Liver (tissue), 9 donors: ENCODE measurements around the gene ABHD12B. TPM values are rescaled to one million over a fixed set of nuclear protein-coding genes. Genes with fewer than 3 reads are reported as not detected.

Experiments
- DNase-seq: peaks from one replicate; pipeline ENCODE4 v3.0.0-alpha.2; 2017; ENCODE audit warnings: low spot score
- H3K27ac ChIP-seq, 2 donors: one replicate each; pipeline ENCODE4 v1.7.0; 2013; ENCODE audit warnings: inconsistent platforms in 2 of 2, low read length in 2 of 2, control low read depth in 1 of 2, low read depth in 1 of 2, mild to moderate bottlenecking in 1 of 2
- H3K27me3 ChIP-seq, 4 donors: one replicate each; pipeline versions ENCODE4 v1.6.1 to v1.7.0; 2013; ENCODE audit warnings: low read length in 3 of 4, inconsistent platforms in 1 of 4, mild to moderate bottlenecking in 1 of 4, moderate library complexity in 1 of 4; ENCODE audit not compliant: control insufficient read depth in 4 of 4, insufficient read depth in 4 of 4
- H3K36me3 ChIP-seq, 4 donors: one replicate each; pipeline versions ENCODE4 v1.6.1 to v1.7.0; 2013; ENCODE audit warnings: low read length in 3 of 4, mild to moderate bottlenecking in 3 of 4, low read depth in 1 of 4, moderate library complexity in 1 of 4; ENCODE audit not compliant: control insufficient read depth in 4 of 4, insufficient read depth in 3 of 4
- H3K4me1 ChIP-seq, 4 donors: one replicate each; pipeline versions ENCODE4 v1.6.1 to v1.7.0; 2013; ENCODE audit warnings: low read length in 3 of 4, mild to moderate bottlenecking in 3 of 4, moderate library complexity in 1 of 4; ENCODE audit not compliant: control insufficient read depth in 4 of 4, insufficient read depth in 4 of 4
- H3K4me3 ChIP-seq, 3 donors: one replicate each; pipeline versions ENCODE4 v1.6.1 to v1.7.0; 2013; ENCODE audit warnings: low read length in 3 of 3, control low read depth in 1 of 3, low read depth in 1 of 3, mild to moderate bottlenecking in 1 of 3
- H3K9ac ChIP-seq, 2 donors: one replicate each; pipeline ENCODE4 v1.7.0; 2013; ENCODE audit warnings: low read length in 2 of 2, mild to moderate bottlenecking in 2 of 2, moderate library complexity in 2 of 2, control low read depth in 1 of 2, low read depth in 1 of 2
- H3K9me3 ChIP-seq, 4 donors: one replicate each; pipeline versions ENCODE4 v1.6.1 to v1.7.0; 2013; ENCODE audit warnings: low read length in 3 of 4; ENCODE audit not compliant: control insufficient read depth in 4 of 4
- ATF3 ChIP-seq: IDR thresholded peaks from 2 replicates; pipeline ENCODE4 v1.6.1; 2016; ENCODE audit warnings: antibody characterized with exemption
- CTCF ChIP-seq: fragments of 150-350 bp; IDR thresholded peaks from 2 replicates; pipeline ENCODE4 v1.5.1; 2017; ENCODE audit warnings: improper control_type of control experiment, low read depth, low read length; ENCODE audit not compliant: missing input control
- EGR1 ChIP-seq, 2 donors: IDR thresholded peaks; 2 replicates each; pipeline ENCODE4 v1.6.1; 2016 to 2018; ENCODE audit warnings: antibody characterized with exemption in 2 of 2, low read depth in 2 of 2
- FOXA1 ChIP-seq: IDR thresholded peaks from 2 replicates; pipeline ENCODE4 v1.6.1; 2016; ENCODE audit warnings: antibody characterized with exemption
- FOXA2 ChIP-seq: IDR thresholded peaks from 2 replicates; pipeline ENCODE4 v1.6.1; 2016; ENCODE audit warnings: antibody characterized with exemption
- GABPA ChIP-seq, 2 donors: IDR thresholded peaks in 1 of 2; conservative IDR thresholded peaks in 1 of 2; 2 replicates each; pipeline ENCODE4 v1.6.1; 2016; ENCODE audit warnings: antibody characterized with exemption in 2 of 2, mild to moderate bottlenecking in 1 of 2, moderate library complexity in 1 of 2
- HNF4A ChIP-seq, 2 donors: conservative IDR thresholded peaks; 2 replicates each; pipeline ENCODE4 v1.6.1; 2016; ENCODE audit warnings: antibody characterized with exemption in 2 of 2, mild to moderate bottlenecking in 2 of 2
- HNF4G ChIP-seq: IDR thresholded peaks from 2 replicates; pipeline ENCODE4 v1.6.1; 2016; ENCODE audit warnings: antibody characterized with exemption
- JUND ChIP-seq, 2 donors: IDR thresholded peaks; 2 replicates each; pipeline ENCODE4 v1.6.1; 2016; ENCODE audit warnings: antibody characterized with exemption in 2 of 2
- MAX ChIP-seq: IDR thresholded peaks from 2 replicates; pipeline ENCODE4 v1.6.1; 2016; ENCODE audit warnings: antibody characterized with exemption
- NR2F2 ChIP-seq: IDR thresholded peaks from 2 replicates; pipeline ENCODE4 v1.6.1; 2016; ENCODE audit warnings: antibody characterized with exemption
- RAD21 ChIP-seq, 2 donors: IDR thresholded peaks; 2 replicates each; pipeline ENCODE4 v1.6.1; 2016; ENCODE audit warnings: antibody characterized with exemption in 2 of 2, mild to moderate bottlenecking in 2 of 2
- REST ChIP-seq: IDR thresholded peaks from 2 replicates; pipeline ENCODE4 v1.6.1; 2016; ENCODE audit warnings: antibody characterized with exemption, mild to moderate bottlenecking
- RXRA ChIP-seq, 2 donors: IDR thresholded peaks; 2 replicates each; pipeline ENCODE4 v1.6.1; 2017 to 2018; ENCODE audit warnings: antibody characterized with exemption in 2 of 2, mild to moderate bottlenecking in 1 of 2
- SP1 ChIP-seq: IDR thresholded peaks from 2 replicates; pipeline ENCODE4 v1.6.1; 2018; ENCODE audit warnings: antibody characterized with exemption, mild to moderate bottlenecking
- TAF1 ChIP-seq: conservative IDR thresholded peaks from 2 replicates; pipeline ENCODE4 v1.6.1; 2016; ENCODE audit warnings: antibody characterized with exemption, mild to moderate bottlenecking
- YY1 ChIP-seq: IDR thresholded peaks from 2 replicates; pipeline ENCODE4 v1.6.1; 2016; ENCODE audit warnings: antibody characterized with exemption, mild to moderate bottlenecking
- ZBTB33 ChIP-seq: IDR thresholded peaks from 2 replicates; pipeline ENCODE4 v1.6.1; 2016; ENCODE audit warnings: antibody characterized with exemption
- WGBS: extraction: QIAGEN DNeasy Blood & Tissue Kit; methylation state at CpG from one replicate; pipeline ENCODE4 v1.1.7; 2013; 5-methylcytosine and 5-hydroxymethylcytosine counted together
- polyA plus RNA-seq, 2 donors: library from polyadenylated mRNA; stranded (reverse) in 1 of 2; unstranded in 1 of 2; fragments of 200-250 nt in 1 of 2; fragments of >200 nt in 1 of 2; fragmentation: Nextera tagmentation in 1 of 2; extraction: Ambion mirVana in 1 of 2; gene quantifications; one replicate each; pipeline versions ENCODE4 v1.2.1 to v1.2.3, GENCODE V29; 2013 to 2015
- total RNA-seq, 2 donors: library from RNA; depleted of rRNA; stranded (reverse); fragments of >200 nt; gene quantifications; one replicate each; pipeline ENCODE4 v1.2.3, GENCODE V29; 2014
- donor health status: healthy.
- donor health status: healthy.
- donor health status: healthy.
- donor health status: healthy.
- donor health status: healthy.

The ABHD12B gene
- total and polyA plus RNA-seq, 4 donors = 0.09 to 0.58 TPM; not detected in 2

- Histone ChIP-seq H3K9me3 (no peaks in the 10 kb centered on the region), H3K9ac (no peak overlapping the region), H3K4me1 (no peaks in the 10 kb centered on the region), H3K27ac (no peak overlapping the region), H3K27me3 (no peaks in the 10 kb centered on the region), H3K36me3 (no peaks in the 10 kb centered on the region), H3K4me3 (no peak overlapping the region)
- TF ChIP-seq RAD21 (IDR thresholded peaks at IDR 0.05) (no peak), YY1 (no peak), EGR1 (IDR thresholded peaks at IDR 0.05; ENCODE audit: low read depth in 2 of 2) (no peak), ZBTB33 (no peak), SP1 (no peak), CTCF (no peak), HNF4G (no peak), TAF1 (no peak), NR2F2 (no peak), HNF4A (conservative IDR thresholded peaks at IDR 0.05) (no peak), RXRA (IDR thresholded peaks at IDR 0.05) (no peak), REST (no peak), MAX (no peak), JUND (IDR thresholded peaks at IDR 0.05) (no peak), ATF3 (no peak), FOXA1 (no peak), FOXA2 (no peak), GABPA (IDR thresholded peaks at IDR 0.05 in 1 of 2, conservative IDR thresholded peaks at IDR 0.05 in 1 of 2) (no peak)
- no peak for DNase-seq
- WGBS = 97% methylated on average over 2 of the region's 2 CpGs
These were observed 27.5 kb upstream of the ABHD12B start for GRCh38 chr14:50844391-50844790.
